DLD1 (cell line): ENCODE measurements around the gene TOM1.

Source experiments
- in situ Hi-C: cut with HindIII; loops from 2 replicates; pipeline ENCODE4 v1.10.0; 2017; ENCODE audit warnings: low sequenced_read_pairs

Gene TOM1

GRCh38 chr22:35322126-35322525 lies 22.4 kb downstream of the TOM1 start:
- in situ Hi-C loops: no loop called here

- in situ Hi-C loops: no loop called here
Measured at GRCh38 chr22:35322893-35323292, 23.2 kb downstream of the TOM1 start.

GRCh38 chr22:35323305-35323704 lies 23.6 kb downstream of the TOM1 start:
- in situ Hi-C loops: no loop called here

GRCh38 chr22:35324067-35324466 lies 24.4 kb downstream of the TOM1 start:
- in situ Hi-C loops: no loop called here

- in situ Hi-C loops: no loop called here
Measured at GRCh38 chr22:35324762-35325161, 25.1 kb downstream of the TOM1 start.

- in situ Hi-C loops: no loop called here
Measured at GRCh38 chr22:35325209-35325608, 25.5 kb downstream of the TOM1 start.

GRCh38 chr22:35326854-35327562 lies 27.3 kb downstream of the TOM1 start:
- in situ Hi-C loops: no loop called here

GRCh38 chr22:35327690-35328471 lies 28.2 kb downstream of the TOM1 start:
- in situ Hi-C loops: no loop called here

GRCh38 chr22:35328472-35328885 lies 28.8 kb downstream of the TOM1 start:
- in situ Hi-C loops: no loop called here

GRCh38 chr22:35329114-35329847 lies 29.6 kb downstream of the TOM1 start:
- in situ Hi-C loops: no loop called here

GRCh38 chr22:35330258-35330861 lies 30.7 kb downstream of the TOM1 start:
- in situ Hi-C loops: no loop called here

- in situ Hi-C loops: no loop called here
Measured at GRCh38 chr22:35332278-35332677, 32.6 kb downstream of the TOM1 start.

- in situ Hi-C loops: no loop called here
Measured at GRCh38 chr22:35333220-35333619, 33.5 kb downstream of the TOM1 start.

GRCh38 chr22:35334004-35334403 lies 34.3 kb downstream of the TOM1 start:
- in situ Hi-C loops: no loop called here

GRCh38 chr22:35335468-35335867 lies 35.8 kb downstream of the TOM1 start:
- in situ Hi-C loops: no loop called here

- in situ Hi-C loops: no loop called here
Measured at GRCh38 chr22:35335936-35336781, 36.5 kb downstream of the TOM1 start.

- in situ Hi-C loops: no loop called here
Measured at GRCh38 chr22:35337932-35338331, 38.2 kb downstream of the TOM1 start.

- in situ Hi-C loops: no loop called here
Measured at GRCh38 chr22:35341090-35341874, 41.6 kb downstream of the TOM1 start.

- in situ Hi-C loops: no loop called here
Measured at GRCh38 chr22:35342390-35342789, 42.7 kb downstream of the TOM1 start.
